Thyroid gland (tissue), 4 donors: ENCODE data around the gene STK33. TPM values are rescaled to one million over a fixed set of nuclear protein-coding genes. Genes with fewer than 3 reads are reported as not detected.

Experiments
- DNase-seq, 2 donors: peaks; one replicate each; pipeline ENCODE4 v3.0.0-alpha.2; 2019
- H3K27ac ChIP-seq, 3 donors: fragments of 200-600 bp; sonication (generic); 1 replicate in 2 of 3; 2 replicates in 1 of 3; pipeline ENCODE4 v1.5.1; 2016 to 2019; ENCODE audit warnings: mild to moderate bottlenecking in 1 of 3, moderate library complexity in 1 of 3
- H3K27me3 ChIP-seq: fragments of 200-600 bp; sonication (generic); one replicate; pipeline ENCODE4 v1.5.1; 2019
- H3K36me3 ChIP-seq, 2 donors: fragments of 200-600 bp; sonication (generic); one replicate each; pipeline ENCODE4 v1.5.1; 2016 to 2019
- H3K4me1 ChIP-seq, 2 donors: fragments of 200-600 bp; sonication (generic); one replicate each; pipeline ENCODE4 v1.5.1; 2017 to 2019
- H3K4me3 ChIP-seq, 3 donors: fragments of 200-600 bp; sonication (generic); replicated peaks in 1 of 3; 1 replicate in 2 of 3; 2 replicates in 1 of 3; pipeline ENCODE4 v1.5.1; 2016; ENCODE audit warnings: mild to moderate bottlenecking in 1 of 3
- H3K9me3 ChIP-seq: fragments of 200-600 bp; sonication (generic); one replicate; pipeline ENCODE4 v1.5.1; 2017
- POLR2A ChIP-seq, 2 donors: fragments of 450-650 bp; IDR thresholded peaks; one replicate each; pipeline ENCODE4 v1.6.1; 2017; ENCODE audit warnings: antibody characterized with exemption in 2 of 2, mild to moderate bottlenecking in 2 of 2, moderate library complexity in 1 of 2
- WGBS, 2 donors: methylation state at CpG; one replicate each; pipeline ENCODE4 v1.1.5; 2017; 5-methylcytosine and 5-hydroxymethylcytosine counted together
- intact Hi-C: fragments of 100-400 bp; cut with DNase I; formaldehyde crosslinking; loops from one replicate; pipeline ENCODE4 v1.15.1; 2023
- total RNA-seq, 4 donors: library from RNA; depleted of rRNA; stranded (reverse); fragments of >200 nt; gene quantifications; one replicate each; pipeline ENCODE4 v1.2.3, GENCODE V29; 2016
- TF ChIP-seq, protein P1 (sequence below), 6 experiments: fragments of 200-600 bp in 3 of 6; fragments of 450-650 bp in 3 of 6; sonication (generic) in 3 of 6; IDR thresholded peaks; one replicate each; pipeline ENCODE4 v1.5.1; 2016 to 2019; ENCODE audit warnings: antibody characterized with exemption in 6 of 6, mild to moderate bottlenecking in 2 of 6, inconsistent platforms in 1 of 6, moderate library complexity in 1 of 6

The STK33 gene
- total RNA-seq, 4 donors from 2014 or later, result 29.3 to 49.8 (median 39.9) TPM

- no peak overlapping the region for H3K4me3 ChIP-seq
- no peaks in the 10 kb centered on the region for H3K9me3 ChIP-seq
- no peak for TF ChIP-seq POLR2A (IDR thresholded peaks at IDR 0.05)
- TF ChIP-seq, protein P1, sequence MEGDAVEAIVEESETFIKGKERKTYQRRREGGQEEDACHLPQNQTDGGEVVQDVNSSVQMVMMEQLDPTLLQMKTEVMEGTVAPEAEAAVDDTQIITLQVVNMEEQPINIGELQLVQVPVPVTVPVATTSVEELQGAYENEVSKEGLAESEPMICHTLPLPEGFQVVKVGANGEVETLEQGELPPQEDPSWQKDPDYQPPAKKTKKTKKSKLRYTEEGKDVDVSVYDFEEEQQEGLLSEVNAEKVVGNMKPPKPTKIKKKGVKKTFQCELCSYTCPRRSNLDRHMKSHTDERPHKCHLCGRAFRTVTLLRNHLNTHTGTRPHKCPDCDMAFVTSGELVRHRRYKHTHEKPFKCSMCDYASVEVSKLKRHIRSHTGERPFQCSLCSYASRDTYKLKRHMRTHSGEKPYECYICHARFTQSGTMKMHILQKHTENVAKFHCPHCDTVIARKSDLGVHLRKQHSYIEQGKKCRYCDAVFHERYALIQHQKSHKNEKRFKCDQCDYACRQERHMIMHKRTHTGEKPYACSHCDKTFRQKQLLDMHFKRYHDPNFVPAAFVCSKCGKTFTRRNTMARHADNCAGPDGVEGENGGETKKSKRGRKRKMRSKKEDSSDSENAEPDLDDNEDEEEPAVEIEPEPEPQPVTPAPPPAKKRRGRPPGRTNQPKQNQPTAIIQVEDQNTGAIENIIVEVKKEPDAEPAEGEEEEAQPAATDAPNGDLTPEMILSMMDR (IDR thresholded peaks at IDR 0.05), result no peak
- H3K4me1 ChIP-seq, result no peaks in the 10 kb centered on the region
- intact Hi-C loops, result no loop called here
- DNase-seq, result no peak
- H3K27me3 ChIP-seq, result no peaks in the 10 kb centered on the region
- 90 to 97% methylated on average over 3 of the region's 3 CpGs for WGBS, 2 donors
- no peaks in the 10 kb centered on the region for H3K36me3 ChIP-seq
- H3K27ac ChIP-seq, result no peak overlapping the region
Observed at GRCh38 chr11:8561461-8561860, 32.6 kb downstream of the STK33 start.

- H3K4me1 ChIP-seq, result no peaks in the 10 kb centered on the region
- no peaks in the 10 kb centered on the region for H3K9me3 ChIP-seq
- intact Hi-C loops, result no loop called here
- no peak overlapping the region for H3K4me3 ChIP-seq
- DNase-seq, result no peak
- no peaks in the 10 kb centered on the region for H3K36me3 ChIP-seq
- no peaks in the 10 kb centered on the region for H3K27me3 ChIP-seq
- WGBS, 2 donors, result 96 to 97% methylated on average over 4 of the region's 4 CpGs
- no peak overlapping the region for H3K27ac ChIP-seq
- TF ChIP-seq, protein P1 (IDR thresholded peaks at IDR 0.05), result no peak
- TF ChIP-seq POLR2A (IDR thresholded peaks at IDR 0.05), result no peak
Observed at GRCh38 chr11:8558436-8558835, 35.6 kb downstream of the STK33 start.

DNA sequence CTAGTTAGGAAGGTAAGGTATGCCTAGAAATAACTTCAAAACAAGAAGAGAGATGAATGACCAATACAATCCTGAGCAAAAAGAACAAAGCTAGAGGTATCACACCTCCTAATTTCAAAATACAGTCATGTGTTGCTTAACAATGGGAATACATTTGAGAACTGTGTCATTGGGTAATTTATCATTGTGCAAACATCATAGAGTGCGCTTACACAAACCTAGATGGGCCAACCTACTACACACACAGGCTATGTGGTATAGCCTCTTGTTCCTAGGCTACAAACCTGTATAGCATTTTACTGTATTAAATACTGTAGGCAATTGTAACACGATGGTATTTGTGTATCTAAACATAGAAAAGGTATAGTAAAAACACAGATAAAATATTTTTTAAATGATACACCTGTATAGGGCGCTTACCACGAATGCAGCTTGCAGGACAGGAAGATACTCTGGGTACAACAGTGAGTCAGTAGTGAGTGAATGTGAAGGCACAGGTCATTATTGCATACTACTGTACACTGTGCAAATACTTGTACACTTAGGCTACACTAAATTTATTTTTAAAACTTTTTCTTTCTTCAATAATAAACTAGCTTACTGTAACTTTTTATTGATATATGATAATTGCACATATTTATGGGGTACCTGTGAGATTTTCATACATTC, 48.2 kb downstream of the STK33 start:
- no peak for DNase-seq
- no peak overlapping the region for H3K4me3 ChIP-seq
- no peak for TF ChIP-seq POLR2A (IDR thresholded peaks at IDR 0.05)
- TF ChIP-seq, protein P1 (IDR thresholded peaks at IDR 0.05), result no peak
- no peaks in the 10 kb centered on the region for H3K9me3 ChIP-seq
- no peaks in the 10 kb centered on the region for H3K36me3 ChIP-seq
- no peaks in the 10 kb centered on the region for H3K27me3 ChIP-seq
- H3K27ac ChIP-seq, result no peak overlapping the region
- 77 to 79% methylated on average over 4 of the region's 4 CpGs for WGBS, 2 donors
- intact Hi-C loops, result no loop called here
- peaks cover 0 to 6% of the 10 kb centered on the region in 2 donors for H3K4me1 ChIP-seq

DNA sequence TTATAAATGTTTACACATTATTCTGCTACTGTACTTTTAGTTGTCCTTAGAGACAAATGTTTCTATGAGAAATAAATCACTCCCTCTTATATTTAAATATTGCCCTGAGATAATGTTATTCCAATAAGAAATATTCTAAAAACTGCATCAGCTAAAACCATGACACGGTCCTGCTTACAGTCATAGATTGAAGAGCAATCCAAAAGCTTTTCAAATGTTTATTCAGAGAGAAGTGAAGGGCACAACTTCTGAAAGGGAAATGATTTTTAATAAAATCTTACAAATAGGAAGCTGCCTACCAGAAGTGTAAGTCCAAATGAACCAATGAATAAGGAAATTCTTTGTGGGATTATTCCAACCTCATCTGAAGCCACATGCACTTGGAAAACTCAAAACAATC, 49.2 kb downstream of the STK33 start:
- Histone ChIP-seq H3K4me1 (peaks cover 0 to 6% of the 10 kb centered on the region in 2 donors), H3K27ac (no peak overlapping the region), H3K27me3 (no peaks in the 10 kb centered on the region), H3K36me3 (no peaks in the 10 kb centered on the region), H3K4me3 (no peak overlapping the region), H3K9me3 (no peaks in the 10 kb centered on the region)
- TF ChIP-seq, protein P1 (IDR thresholded peaks at IDR 0.05), result no peak
- TF ChIP-seq POLR2A (IDR thresholded peaks at IDR 0.05), result no peak
- WGBS, 2 donors, result 30 to 40% methylated on average over 1 of the region's 1 CpG
- intact Hi-C loops, result no loop called here
- DNase-seq, result no peak

DNA sequence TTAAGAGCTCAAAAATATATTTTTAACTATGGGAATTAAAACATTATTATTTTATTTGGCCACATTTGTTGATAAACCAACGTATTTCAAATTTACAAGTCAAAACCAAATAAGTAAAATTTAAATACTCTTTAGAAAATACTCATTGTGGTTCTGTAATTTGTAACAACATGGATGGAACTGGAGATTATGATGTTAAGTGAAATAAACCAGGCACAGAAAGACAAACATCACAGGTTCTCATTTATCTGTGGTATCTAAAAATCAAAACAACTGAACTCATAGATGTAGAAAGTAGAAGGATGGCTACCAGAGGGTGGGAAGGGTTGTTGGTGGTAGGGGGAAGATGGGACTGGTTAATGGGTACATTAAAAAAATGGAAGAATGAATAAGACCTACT, 50.8 kb downstream of the STK33 start:
- H3K27ac ChIP-seq, result no peak overlapping the region
- H3K4me3 ChIP-seq, result no peak overlapping the region
- H3K27me3 ChIP-seq, result no peaks in the 10 kb centered on the region
- H3K4me1 ChIP-seq, result peaks cover 0 to 6% of the 10 kb centered on the region in 2 donors
- no peaks in the 10 kb centered on the region for H3K9me3 ChIP-seq
- TF ChIP-seq, protein P1 (IDR thresholded peaks at IDR 0.05), result no peak
- no peak for TF ChIP-seq POLR2A (IDR thresholded peaks at IDR 0.05)
- intact Hi-C loops, result no loop called here
- H3K36me3 ChIP-seq, result no peaks in the 10 kb centered on the region
- no peak for DNase-seq
- 82 to 88% methylated on average over 1 of the region's 1 CpG for WGBS, 2 donors
